CD4-positive, alpha-beta T cell (primary cell): ENCODE data around the gene LRRC8D. TPM values are rescaled to one million over a fixed set of nuclear protein-coding genes. Genes with fewer than 3 reads are reported as not detected.

Experiments
- ATAC-seq: fragments of 200-7000 bp; cut with Tn5 transposase; one replicate; pipeline ENCODE4 v1.10.0; 2022; ENCODE audit warnings: mild to moderate bottlenecking; ENCODE audit not compliant: poor library complexity
- CTCF ChIA-PET: fragments of 350-600 bp; sonication (Branson Sonifier 250); formaldehyde crosslinking; loops from one replicate; lab custom pipeline; 2021; ENCODE audit warnings: antibody characterized with exemption, inconsistent platforms; lab: Charles Lee
- POLR2A ChIA-PET: fragments of 350-600 bp; sonication (Branson Sonifier 250); formaldehyde crosslinking; loops from one replicate; lab custom pipeline; 2021; ENCODE audit warnings: antibody characterized with exemption, inconsistent platforms; lab: Charles Lee
- DNase-seq, 14 experiments: peaks; one replicate each; pipeline ENCODE4 v3.0.0-alpha.2; 2013 to 2020; ENCODE audit warnings: mixed read lengths in 2 of 14
- H3K27ac ChIP-seq, 2 donors: one replicate each; pipeline versions ENCODE4 v1.5.1 to v1.7.0; 2013; ENCODE audit warnings: low read length in 2 of 2, low read depth in 1 of 2, mild to moderate bottlenecking in 1 of 2
- H3K27me3 ChIP-seq, 2 experiments: 1 replicate in 1 of 2; 2 replicates in 1 of 2; pipeline versions ENCODE4 v1.6.1 to v1.7.0; 2013; ENCODE audit warnings: low read length in 2 of 2, control low read depth in 1 of 2, mild to moderate bottlenecking in 1 of 2, moderate library complexity in 1 of 2; ENCODE audit not compliant: insufficient read depth in 2 of 2, control insufficient read depth in 1 of 2
- H3K36me3 ChIP-seq: one replicate; pipeline ENCODE4 v1.6.1; 2013; ENCODE audit warnings: low read length, control low read depth; ENCODE audit not compliant: insufficient read depth
- H3K4me1 ChIP-seq: one replicate; pipeline ENCODE4 v1.6.1; 2013; ENCODE audit warnings: low read length, control low read depth; ENCODE audit not compliant: insufficient read depth
- H3K4me3 ChIP-seq: one replicate; pipeline ENCODE4 v1.5.1; 2013; ENCODE audit warnings: mild to moderate bottlenecking, low read length, moderate library complexity
- H3K9me3 ChIP-seq, 2 experiments: 1 replicate in 1 of 2; 2 replicates in 1 of 2; pipeline versions ENCODE4 v1.6.1 to v1.7.0; 2013; ENCODE audit warnings: low read length in 2 of 2, mild to moderate bottlenecking in 2 of 2, control low read depth in 1 of 2, moderate library complexity in 1 of 2; ENCODE audit not compliant: control insufficient read depth in 1 of 2, insufficient read depth in 1 of 2
- H3K27ac Mint-ChIP-seq: one replicate; pipeline ENCODE4 v1.8.0; 2020; ENCODE audit warnings: mixed read lengths
- H3K27me3 Mint-ChIP-seq: one replicate; pipeline ENCODE4 v1.8.0; 2021; ENCODE audit warnings: mixed read lengths
- H3K36me3 Mint-ChIP-seq: one replicate; pipeline ENCODE4 v1.8.0; 2021; ENCODE audit warnings: low read depth, mixed read lengths
- H3K4me1 Mint-ChIP-seq: one replicate; pipeline ENCODE4 v1.8.0; 2021; ENCODE audit warnings: low read depth, mixed read lengths
- H3K4me3 Mint-ChIP-seq: one replicate; pipeline ENCODE4 v1.8.0; 2020; ENCODE audit warnings: mild to moderate bottlenecking, mixed read lengths
- H3K9me3 Mint-ChIP-seq: one replicate; pipeline ENCODE4 v1.8.0; 2020; ENCODE audit warnings: mixed read lengths
- CTCF ChIP-seq: fragments of 200-600 bp; IDR thresholded peaks from one replicate; pipeline ENCODE4 v1.8.0; 2022; ENCODE audit warnings: antibody characterized with exemption, mild to moderate bottlenecking
- intact Hi-C, 2 experiments: fragments of 100-400 bp; cut with DNase I in 1 of 2; cut with micrococcal nuclease in 1 of 2; formaldehyde crosslinking; loops; one replicate each; pipeline versions ENCODE4 v1.15.1 to v1.9.0; 2023 to 2025; cut with DNase I, micrococcal nuclease
- total RNA-seq, 174 experiments: library from RNA in 2 of 174; stranded (reverse) in 2 of 174; gene quantifications; one replicate each; pipeline ENCODE4 v1.2.3 and lab custom pipeline; 2021 to 2026

LRRC8D gene
- total RNA-seq, 2 experiments from 2014 or later = 15.5 to 18.2 TPM

GRCh38 chr1:89900323-89900722 lies 79.5 kb downstream of the LRRC8D start:
- H3K4me3 Mint-ChIP-seq = no peak overlapping the region
- Histone ChIP-seq H3K27ac (no peak overlapping the region), H3K36me3 (peaks cover 8% of the 10 kb centered on the region), H3K27me3 (no peaks in the 10 kb centered on the region), H3K4me3 (no peak overlapping the region), H3K4me1 (no peaks in the 10 kb centered on the region), H3K9me3 (no peaks in the 10 kb centered on the region)
- no peak for ATAC-seq
- TF ChIP-seq CTCF = no peak
- ChIA-PET POLR2A (no interaction called here), CTCF (no interaction called here)
- no peak for DNase-seq
- no peaks in the 10 kb centered on the region for H3K9me3 Mint-ChIP-seq
- intact Hi-C loops = no loop called here
- H3K27me3 Mint-ChIP-seq = no peaks in the 10 kb centered on the region
- peaks cover 84% of the 10 kb centered on the region for H3K4me1 Mint-ChIP-seq
- peaks cover 59% of the 10 kb centered on the region for H3K36me3 Mint-ChIP-seq
- H3K27ac Mint-ChIP-seq = peak overlapping the region; percentile 48

GRCh38 chr1:89900791-89901708 lies 80.2 kb downstream of the LRRC8D start:
- peak overlapping the region; percentile 48 for H3K27ac Mint-ChIP-seq
- H3K36me3 ChIP-seq = peaks cover 3% of the 10 kb centered on the region
- H3K9me3 Mint-ChIP-seq = no peaks in the 10 kb centered on the region
- DNase-seq (no peak), ATAC-seq (no peak)
- no peak overlapping the region for H3K4me3 ChIP-seq
- peaks cover 87% of the 10 kb centered on the region for H3K4me1 Mint-ChIP-seq
- TF ChIP-seq CTCF = no peak
- H3K9me3 ChIP-seq = no peaks in the 10 kb centered on the region
- no peaks in the 10 kb centered on the region for H3K27me3 Mint-ChIP-seq
- H3K27ac ChIP-seq = no peak overlapping the region
- no peaks in the 10 kb centered on the region for H3K27me3 ChIP-seq
- H3K36me3 Mint-ChIP-seq = peaks cover 62% of the 10 kb centered on the region
- no peaks in the 10 kb centered on the region for H3K4me1 ChIP-seq
- ChIA-PET POLR2A (no interaction called here), CTCF (no interaction called here)
- no peak overlapping the region for H3K4me3 Mint-ChIP-seq
- intact Hi-C loops = no loop called here

- Histone ChIP-seq H3K4me1 (peaks cover 9% of the 10 kb centered on the region), H3K4me3 (no peak overlapping the region), H3K9me3 (no peaks in the 10 kb centered on the region), H3K27ac (no peak overlapping the region), H3K36me3 (peaks cover 3% of the 10 kb centered on the region), H3K27me3 (no peaks in the 10 kb centered on the region)
- peaks cover 88% of the 10 kb centered on the region for H3K4me1 Mint-ChIP-seq
- DNase-seq (no peak), ATAC-seq (no peak)
- ChIA-PET CTCF (no interaction called here), POLR2A (no interaction called here)
- H3K9me3 Mint-ChIP-seq = no peaks in the 10 kb centered on the region
- H3K27me3 Mint-ChIP-seq = no peaks in the 10 kb centered on the region
- peaks cover 59% of the 10 kb centered on the region for H3K36me3 Mint-ChIP-seq
- TF ChIP-seq CTCF = no peak
- H3K27ac Mint-ChIP-seq = peak overlapping the region; percentile 67
- intact Hi-C loops = no loop called here
- no peak overlapping the region for H3K4me3 Mint-ChIP-seq
Observed at GRCh38 chr1:89901957-89902669, 81.3 kb downstream of the LRRC8D start.
